HTERT RPE-1 (cell line): ENCODE data around the gene MAPK10.
"Not testable (repeated sequence)": the region's sequence is repeated elsewhere in the genome, so short reads cannot be mapped to it uniquely, and the experiment has no call there.

ENCODE experiments used
- in situ Hi-C: fragments of 300-500 bp; cut with MboI; formaldehyde crosslinking; loops from 4 replicates; pipeline ENCODE4 v1.14.3; 2020; ENCODE audit warnings: low sequenced_read_pairs

The MAPK10 gene

DNA sequence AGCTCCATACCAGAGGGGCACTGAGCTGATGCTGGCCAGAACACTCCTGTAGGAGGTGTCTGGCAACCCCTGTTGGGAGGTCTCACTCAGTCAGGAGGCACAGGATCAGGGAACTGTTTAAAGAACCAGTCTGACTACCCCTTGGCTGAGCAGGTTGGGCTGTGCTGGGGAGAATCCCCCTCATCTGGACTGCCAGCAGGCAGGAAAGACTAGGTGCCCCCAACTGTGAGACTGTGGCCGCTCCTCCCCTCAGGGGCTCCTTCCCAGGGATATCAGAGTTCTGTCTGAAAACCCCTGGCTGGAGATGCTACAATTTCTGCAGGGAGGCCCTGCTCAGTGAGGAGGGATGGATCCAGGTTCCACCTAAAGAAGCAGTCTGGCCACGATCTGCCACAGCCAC is 245.3 kb downstream of the MAPK10 start:
- in situ Hi-C loops = no loop called here

DNA sequence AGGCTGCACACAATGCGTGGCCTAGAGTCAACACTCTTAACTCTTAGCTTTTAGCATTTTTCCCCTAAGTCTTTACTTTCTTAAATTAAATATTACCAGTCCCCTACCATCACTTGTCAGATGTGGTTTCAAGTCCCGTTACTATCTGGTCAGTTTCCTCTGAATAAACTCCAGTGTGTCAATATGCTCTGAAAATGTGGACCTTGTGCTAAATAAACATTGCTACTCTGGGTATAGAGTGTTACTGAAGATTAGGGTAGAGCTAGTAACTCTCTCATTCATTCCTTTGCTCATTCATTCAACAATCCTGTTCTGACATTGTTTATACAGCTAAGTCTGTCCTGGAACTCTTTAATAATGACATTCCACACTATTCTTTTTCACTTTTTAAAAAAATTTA is 251.0 kb downstream of the MAPK10 start:
- in situ Hi-C loops = no loop called here

DNA sequence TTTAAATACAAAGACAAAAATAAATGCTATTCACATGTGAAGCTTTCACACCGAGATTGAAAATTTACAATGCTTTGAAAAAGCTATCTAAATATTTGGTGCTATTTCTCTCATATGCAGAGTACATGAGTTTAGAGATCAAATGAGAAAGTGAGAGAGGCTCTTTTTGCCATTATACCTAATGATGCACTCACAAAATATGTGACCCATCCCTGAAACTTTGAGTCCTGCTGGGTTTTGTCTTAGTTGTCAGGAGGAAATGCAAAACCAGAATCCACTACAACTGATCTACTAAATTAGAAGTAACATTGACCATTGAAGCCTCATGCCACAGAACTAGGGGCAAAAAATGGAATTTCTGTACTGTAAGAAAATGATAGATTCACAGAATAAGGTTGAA is 251.7 kb downstream of the MAPK10 start:
- in situ Hi-C loops = no loop called here

DNA sequence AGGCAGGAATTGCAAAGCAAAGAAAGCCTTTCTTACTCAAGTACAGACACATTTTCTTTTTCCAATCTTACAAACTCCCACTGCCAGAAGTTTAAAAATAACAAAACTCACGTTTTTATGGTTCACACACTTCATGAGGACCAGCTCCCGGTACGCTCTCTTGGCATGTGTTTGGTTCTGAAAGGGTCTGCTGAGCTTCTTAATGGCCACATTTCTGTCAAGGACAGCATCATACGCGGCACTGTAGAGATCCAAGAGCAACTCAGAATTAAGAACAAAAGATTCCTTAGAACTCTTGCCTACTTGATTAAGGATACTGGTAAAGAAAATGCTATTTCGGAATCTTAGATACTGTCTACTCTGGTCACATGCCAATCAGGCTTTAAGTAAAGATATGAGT is 252.7 kb downstream of the MAPK10 start:
- in situ Hi-C loops = no loop called here

DNA sequence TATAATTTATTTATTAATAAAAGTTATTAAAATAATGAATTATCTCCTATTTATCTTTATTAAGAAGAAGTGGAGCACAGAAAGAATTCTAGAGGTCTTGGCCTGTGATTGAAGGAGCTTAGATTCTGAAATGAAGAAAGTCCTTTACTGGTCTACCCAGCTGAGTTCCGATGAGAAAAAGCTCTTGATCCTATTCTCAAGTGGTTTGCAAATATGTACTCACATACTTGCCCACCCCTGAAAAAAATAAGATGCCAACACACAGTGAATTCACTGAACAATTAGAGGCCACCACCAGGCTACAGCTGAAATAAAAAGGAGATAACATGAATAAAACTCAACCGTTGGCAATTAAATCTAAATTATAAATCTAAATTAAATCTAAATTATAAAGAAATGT is 253.4 kb downstream of the MAPK10 start:
- in situ Hi-C loops = no loop called here

DNA sequence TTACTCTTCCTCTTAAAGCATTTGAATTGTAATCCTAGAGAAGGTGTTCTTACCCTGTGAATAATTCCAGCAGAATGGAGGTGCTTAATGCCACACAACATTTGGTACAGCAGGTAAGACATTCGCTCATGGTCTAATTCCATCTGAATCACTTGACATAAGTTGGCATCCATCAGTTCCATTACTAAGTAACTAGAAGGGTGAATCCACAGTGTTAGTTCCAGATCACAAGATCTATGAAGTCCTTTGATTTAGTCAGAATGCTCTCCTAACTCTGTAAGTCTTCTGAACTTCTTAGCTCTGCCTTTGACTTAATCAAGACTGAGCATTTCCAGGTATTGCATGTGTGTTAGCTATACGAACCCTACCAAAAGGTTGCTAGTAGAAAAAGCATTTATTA is 258.0 kb downstream of the MAPK10 start:
- in situ Hi-C loops = no loop called here

DNA sequence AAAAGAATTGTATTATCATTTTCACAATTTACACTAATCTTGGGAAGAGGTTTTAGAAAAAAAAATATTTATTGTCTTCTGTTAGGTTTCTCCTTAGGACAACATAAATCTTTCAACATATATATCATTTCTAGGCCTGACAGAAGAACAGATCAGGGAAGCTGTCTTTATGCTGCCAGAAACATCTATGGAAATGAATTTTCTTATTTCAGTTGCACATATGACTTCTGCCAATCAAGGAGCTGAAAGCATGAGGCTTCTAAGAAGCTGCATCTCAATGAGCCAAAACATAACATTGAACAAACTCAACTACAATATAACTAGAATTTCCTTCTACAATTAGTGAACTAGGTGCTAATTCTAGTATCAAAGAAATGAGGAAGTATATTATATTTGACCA is 258.4 kb downstream of the MAPK10 start:
- in situ Hi-C loops = no loop called here

DNA sequence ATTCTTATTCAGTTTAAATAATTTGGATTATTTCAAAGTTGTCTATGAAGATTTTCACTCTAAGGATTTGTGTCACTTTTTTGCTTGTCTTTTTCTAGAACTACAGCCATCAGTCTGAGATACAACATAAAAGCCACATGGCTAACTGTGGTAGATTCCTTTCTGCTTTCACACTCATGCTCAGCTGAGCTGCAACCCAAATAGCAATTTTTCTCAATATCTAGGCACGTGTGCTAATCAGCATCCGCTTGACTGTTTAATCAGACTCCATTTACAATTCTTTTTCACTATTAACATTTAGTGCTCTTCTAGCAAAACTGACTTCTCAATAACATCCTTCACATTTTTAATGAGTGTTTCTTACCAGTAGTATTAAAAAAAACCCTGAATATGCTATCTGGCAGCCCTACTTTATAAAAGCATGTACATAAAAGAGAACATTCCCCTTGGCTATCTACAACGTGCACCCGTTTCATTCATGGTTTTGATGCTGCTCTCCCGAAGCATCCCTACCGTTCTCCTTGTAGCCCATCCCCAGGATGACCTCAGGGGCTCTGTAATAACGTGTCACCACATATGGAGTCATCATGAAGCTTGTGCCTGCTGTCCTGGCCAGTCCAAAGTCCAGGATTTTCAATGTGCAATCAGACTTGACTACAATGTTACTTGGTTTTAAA is 259.2 kb downstream of the MAPK10 start:
- in situ Hi-C loops = no loop called here

DNA sequence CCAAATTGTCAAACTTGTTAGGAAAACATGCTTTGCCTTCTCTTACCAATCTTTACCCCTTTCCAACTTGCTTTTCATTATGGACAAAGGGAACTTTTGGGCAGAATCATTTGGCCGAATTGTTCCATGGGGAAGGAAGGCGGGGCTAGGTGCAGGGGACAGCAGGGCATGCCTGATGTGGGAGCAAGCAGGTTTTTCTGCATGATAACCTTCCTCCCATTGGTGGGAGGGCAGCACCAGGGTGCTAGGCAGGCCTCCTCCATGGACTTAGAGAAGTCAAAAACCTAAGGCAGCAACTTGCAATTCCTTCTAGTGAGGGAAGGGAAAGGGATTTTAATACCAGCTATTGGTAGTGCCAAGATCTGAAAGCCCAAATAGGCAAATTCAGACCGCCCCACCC is 260.5 kb downstream of the MAPK10 start:
- in situ Hi-C loops = no loop called here

DNA sequence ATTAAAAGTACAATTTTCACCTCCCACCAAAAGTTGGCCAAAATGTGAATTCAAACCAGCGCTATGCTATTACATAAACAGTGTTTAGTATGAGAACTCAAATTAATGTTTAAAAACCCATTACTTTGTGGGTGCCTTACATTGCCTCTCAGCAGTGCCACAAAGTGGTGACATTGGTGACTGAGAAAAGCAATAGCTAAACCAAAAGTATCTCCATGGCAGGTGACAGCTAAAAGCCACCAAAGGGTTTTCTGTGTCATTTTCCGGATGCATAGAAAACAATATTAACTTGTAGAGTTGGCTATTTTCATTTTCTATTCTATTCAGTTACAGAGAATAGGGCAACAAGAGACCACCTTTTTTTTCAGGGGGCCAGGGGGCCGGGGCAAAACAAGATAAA is 261.2 kb downstream of the MAPK10 start:
- in situ Hi-C loops = no loop called here

DNA sequence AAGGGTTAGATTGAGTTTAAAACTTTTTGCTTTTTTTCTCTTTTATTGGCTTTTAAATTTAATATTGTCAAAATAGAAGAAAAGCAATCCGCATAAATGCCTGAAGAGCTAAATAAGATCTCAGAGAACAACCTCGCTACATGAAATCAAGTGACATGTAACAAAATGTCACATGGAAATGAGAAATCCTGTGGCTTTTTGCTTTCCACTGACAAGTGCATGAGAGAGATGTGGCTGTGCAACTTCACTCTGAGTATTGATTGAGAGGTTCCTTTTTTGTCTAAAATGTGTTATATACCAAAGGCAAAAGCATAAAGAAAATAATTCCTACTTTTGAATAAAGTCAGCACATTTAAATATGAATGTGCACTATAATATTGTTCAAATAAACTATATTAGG is 263.5 kb downstream of the MAPK10 start:
- in situ Hi-C loops = no loop called here

DNA sequence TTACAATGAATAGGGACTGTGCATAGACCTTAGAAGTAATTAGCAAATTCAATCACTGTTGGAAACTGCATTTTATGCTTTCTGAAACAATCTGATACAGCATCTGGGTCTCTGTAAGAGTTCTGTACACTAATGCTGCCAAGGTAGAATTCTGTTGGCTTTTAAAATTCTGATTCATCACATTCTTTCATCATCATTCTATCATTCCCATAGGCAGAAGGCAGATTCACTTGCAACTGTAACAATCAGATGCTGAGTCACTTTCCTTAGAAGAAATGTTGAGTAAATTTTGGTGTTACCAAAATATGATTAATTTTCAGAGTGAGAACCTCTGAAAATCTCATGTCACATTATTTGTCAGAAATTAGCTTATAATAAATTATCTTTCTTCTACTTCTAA is 267.2 kb downstream of the MAPK10 start:
- in situ Hi-C loops = no loop called here

DNA sequence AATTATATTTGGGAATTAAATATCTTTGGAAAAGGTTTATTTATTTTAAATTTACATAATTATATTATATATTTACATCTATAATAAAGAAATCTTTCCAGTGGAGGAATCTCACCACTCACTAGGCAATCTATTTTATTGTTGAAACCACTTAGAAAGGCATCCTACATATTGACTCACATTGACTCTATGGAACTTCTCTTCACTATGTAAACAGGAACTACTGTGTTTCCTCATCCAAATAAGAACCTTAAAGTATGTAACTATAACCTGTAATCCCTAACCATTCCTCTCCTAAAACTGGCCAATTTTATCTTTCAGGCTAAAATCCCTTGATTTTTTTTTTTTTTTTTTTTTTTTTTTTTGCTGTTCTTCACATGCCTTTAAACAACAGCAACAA is 268.7 kb downstream of the MAPK10 start:
- in situ Hi-C loops = no loop called here

DNA sequence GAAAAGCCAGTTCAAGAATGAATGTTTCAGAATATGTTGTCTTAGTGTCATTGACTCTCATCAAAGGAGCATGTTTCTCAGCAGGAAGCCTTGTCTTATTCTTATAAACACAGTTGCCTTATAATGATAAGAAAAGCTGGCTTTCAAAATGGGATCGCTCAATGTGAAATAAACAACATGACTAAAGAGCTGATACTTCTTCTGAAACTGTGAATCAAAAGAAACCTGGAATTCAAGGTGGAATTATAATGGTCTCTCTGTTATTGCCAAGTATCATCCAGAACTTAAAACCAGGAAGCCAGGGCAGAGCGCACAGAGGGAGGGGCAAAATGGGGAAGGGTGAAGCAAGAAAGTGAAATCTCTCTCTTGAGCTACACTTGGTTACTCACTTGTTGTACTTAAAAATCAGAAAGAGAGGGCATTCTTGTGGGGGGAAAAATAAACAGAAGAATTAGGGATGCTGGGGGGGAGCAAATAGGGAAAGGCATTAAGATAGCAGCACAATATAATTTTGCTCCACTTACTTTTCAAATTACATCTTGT is 270.0 kb downstream of the MAPK10 start:
- in situ Hi-C loops = no loop called here

DNA sequence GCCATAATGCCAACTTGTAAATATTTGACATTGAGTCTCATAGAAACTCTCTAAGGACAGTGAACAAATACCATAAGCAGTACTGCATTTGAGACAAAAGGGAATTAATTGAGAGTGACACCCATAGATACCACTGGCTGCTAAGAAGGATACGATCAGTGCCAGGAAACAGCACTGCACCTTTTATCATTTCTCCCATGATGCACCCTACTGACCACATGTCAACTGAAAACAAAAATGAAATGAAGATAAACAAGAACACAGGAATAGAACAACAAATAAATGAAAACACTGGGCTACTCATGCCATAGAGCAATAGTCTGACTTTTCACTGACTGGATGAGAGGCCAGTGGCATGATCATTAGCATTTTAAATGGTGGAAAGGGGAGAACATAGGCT is 270.8 kb downstream of the MAPK10 start:
- in situ Hi-C loops = no loop called here

DNA sequence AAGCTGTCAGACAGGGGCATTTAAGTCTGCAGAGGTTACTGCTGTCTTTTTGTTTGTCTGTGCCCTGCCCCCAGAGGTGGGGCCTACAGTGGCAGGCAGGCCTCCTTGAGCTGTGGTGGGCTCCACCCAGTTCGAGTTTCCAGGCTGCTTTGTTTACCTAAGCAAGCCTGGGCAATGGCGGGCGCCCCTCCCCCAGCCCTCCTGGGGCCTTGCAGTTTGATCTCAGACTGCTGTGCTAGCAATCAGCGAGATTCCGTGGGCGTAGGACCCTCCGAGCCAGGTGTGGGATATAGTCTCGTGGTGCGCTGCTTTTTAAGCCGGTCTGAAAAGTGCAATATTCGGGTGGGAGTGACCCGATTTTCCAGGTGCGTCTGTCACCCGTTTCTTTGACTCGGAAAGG is 284.1 kb downstream of the MAPK10 start:
- in situ Hi-C loops = not testable (repeated sequence)

DNA sequence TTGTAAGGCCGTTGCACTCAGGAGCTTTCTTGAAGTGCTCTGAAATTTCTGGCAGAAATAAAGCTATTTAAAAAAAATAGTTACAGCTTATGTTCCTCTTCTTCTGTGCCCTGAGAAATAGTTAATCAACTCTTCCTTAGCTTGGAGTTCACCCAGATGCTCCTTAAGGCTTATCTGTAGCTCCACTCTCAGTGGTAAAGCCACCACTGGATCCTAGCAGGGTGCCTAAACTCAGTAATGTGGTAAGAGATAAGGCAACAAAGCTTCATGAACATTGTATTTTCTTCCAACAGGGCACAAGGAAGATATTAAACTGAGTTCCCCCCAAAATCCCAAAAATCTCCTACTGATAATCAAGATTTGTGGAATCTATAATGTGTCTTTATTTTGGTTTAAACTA is 299.5 kb downstream of the MAPK10 start:
- in situ Hi-C loops = no loop called here

DNA sequence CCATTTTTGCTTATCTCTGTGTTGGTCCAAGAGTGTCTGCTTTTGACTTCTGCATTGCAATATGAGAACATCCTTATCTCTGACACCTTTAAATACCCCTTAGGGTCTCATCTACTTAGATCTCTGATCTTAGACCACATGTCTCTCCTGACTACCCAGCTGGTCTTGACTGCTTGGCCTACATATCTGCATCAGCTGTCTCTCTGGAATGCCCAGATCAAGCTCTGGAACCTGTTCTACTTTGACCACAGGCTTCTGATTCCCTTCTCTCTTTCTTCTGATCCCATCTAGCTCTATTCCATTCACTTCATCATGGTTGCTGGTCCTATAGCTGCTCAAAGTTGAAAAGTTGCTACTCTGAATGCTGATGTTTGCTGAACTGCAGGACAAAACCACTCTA is 301.2 kb downstream of the MAPK10 start:
- in situ Hi-C loops = no loop called here

DNA sequence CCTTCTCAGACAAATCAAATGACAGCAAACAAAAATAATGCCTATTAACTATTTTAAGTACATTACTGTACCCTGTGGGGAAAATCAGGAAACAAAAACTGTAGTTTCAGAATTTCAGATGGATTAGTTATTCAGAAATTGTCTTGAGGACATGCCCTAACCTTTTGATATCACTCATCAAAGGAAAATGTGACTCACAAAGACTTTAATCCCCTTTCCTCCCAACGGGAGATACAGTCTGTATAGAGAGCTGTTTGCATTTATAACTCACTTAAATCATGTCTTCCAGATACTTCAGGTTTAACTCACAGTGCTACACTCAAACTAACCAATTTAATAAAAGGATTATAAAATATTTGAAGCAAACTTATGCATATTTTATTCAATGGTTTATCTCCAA is 304.0 kb downstream of the MAPK10 start:
- in situ Hi-C loops = no loop called here

DNA sequence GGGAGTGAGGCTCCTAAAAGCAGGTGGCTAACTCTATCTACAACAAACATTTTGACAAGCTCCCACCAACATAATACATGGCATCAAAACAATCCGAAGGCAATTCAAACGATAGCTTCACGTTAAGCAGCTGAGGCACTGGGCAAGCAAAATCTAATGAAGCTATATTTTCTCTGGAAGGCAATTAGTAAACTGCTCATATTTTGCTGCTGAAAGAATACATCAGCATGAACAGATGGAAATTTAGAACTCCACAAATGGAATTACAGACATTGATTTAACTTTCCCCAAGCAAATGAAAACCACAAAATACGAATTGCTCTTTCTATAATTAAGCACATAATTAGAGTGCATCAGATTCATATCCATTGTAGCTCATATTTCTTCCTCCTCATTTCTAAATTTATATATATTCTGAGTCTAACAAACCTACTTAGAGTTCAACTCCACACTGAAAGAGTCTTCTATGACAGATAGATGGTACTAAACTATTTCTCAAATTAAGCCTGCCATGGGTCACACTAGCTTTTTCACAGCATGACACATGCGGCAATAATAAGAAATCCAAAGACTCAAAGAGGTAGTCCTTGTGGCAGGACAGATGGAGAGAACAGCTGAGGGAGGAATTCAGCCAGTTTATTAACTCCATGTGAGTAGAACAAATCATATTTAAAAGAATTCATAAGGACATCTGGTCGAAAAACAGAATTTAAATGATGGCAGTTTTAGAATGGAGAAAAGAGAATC is 305.4 kb downstream of the MAPK10 start:
- in situ Hi-C loops = no loop called here

DNA sequence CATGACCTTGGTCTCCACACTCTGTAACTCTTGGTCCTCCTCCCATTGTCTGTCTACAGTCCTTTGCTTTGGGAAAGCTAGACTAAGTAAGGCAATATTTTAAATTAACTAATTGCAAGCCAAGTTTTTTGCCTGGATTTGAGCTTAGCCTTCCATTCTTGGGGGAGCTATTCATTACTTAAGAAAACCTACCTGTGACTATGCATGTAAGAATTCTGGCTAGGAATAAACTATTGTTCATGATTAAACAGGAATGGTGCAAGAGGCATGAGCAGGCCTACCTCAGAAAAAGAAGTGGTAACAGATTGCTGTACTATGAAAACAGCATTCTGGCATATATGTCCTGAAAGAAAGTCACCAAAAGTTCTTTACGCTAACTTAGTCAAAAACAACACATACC is 309.4 kb downstream of the MAPK10 start:
- in situ Hi-C loops = no loop called here

DNA sequence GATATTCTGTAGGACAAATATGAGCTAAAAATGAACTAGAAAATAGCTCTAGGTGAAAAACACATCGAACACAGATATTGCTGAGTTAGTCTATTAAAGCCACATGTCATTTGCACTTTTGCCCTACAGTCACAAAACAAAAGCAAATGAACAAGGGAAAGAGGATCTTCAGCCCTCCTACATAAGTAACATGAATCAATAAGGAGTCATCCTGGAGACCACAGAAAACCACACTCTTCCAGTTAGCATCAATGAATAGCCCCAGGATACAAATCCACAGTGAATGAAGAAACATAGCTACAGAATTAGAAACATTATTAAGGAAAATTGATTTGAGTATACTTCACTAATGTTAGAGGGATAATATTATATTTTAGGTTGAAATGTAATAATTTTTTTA is 311.4 kb downstream of the MAPK10 start:
- in situ Hi-C loops = no loop called here

DNA sequence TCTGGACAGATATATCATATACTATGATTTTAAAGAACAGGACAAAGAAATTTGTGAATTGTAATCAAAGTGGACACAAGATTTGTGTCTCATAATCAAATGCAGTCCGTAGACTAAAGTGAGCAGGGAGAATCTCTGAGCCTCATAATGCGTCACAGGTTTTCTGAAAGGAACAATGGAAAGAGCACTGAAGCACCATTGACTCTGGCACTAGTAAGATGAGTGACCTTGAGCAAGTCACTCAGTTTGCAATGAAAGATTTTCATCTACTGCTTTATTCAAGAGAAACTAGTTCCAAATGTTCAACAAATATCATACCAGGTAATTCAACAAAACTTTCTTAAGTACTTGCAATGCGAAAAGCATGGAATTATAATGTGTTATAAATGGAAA is 315.3 kb downstream of the MAPK10 start:
- in situ Hi-C loops = no loop called here
